Measurements from ENCODE around the gene REC114. TPM values are rescaled to one million over a fixed set of nuclear protein-coding genes. Genes with fewer than 3 reads are reported as not detected.
"Not testable (repeated sequence)": the region's sequence is repeated elsewhere in the genome, so short reads cannot be mapped to it uniquely, and the experiment has no call there.

REC114 gene
- total RNA-seq, 1 donor from 2014 or later: not detected

DNA sequence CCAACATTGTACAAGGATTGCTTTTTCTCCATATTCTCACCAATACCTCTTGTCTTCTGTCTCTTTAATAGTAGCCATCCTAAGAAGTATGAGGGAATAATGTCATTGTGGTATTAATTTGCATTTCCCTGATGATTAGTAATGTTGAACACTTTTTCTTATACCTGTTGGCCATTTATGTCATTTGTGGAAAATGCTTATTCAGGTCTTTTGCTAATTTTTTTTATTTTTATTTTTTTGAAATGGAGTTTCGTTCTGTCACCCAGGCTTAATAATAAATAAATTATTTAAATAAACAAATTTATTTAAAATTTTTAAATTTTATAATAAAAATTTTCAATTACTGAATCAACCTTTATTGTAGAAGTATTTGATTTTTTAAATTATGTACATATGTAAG, 37.1 kb downstream of the REC114 start:
- Mint-ChIP-seq H3K9me3 (peaks cover 5% of the 10 kb centered on the region), H3K4me3 (no peak overlapping the region), H3K36me3 (ENCODE audit: low read depth) (no peaks in the 10 kb centered on the region), H3K27ac (ENCODE audit: unreplicated experiment) (no peak overlapping the region), H3K4me1 (no peaks in the 10 kb centered on the region), H3K27me3 (ENCODE audit: low read depth) (peaks cover 2% of the 10 kb centered on the region)
- TF ChIP-seq, protein P1, sequence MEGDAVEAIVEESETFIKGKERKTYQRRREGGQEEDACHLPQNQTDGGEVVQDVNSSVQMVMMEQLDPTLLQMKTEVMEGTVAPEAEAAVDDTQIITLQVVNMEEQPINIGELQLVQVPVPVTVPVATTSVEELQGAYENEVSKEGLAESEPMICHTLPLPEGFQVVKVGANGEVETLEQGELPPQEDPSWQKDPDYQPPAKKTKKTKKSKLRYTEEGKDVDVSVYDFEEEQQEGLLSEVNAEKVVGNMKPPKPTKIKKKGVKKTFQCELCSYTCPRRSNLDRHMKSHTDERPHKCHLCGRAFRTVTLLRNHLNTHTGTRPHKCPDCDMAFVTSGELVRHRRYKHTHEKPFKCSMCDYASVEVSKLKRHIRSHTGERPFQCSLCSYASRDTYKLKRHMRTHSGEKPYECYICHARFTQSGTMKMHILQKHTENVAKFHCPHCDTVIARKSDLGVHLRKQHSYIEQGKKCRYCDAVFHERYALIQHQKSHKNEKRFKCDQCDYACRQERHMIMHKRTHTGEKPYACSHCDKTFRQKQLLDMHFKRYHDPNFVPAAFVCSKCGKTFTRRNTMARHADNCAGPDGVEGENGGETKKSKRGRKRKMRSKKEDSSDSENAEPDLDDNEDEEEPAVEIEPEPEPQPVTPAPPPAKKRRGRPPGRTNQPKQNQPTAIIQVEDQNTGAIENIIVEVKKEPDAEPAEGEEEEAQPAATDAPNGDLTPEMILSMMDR (conservative IDR thresholded peaks at IDR 0.05): no peak
- DNase-seq (ENCODE audit: low read depth, low spot score): no peak

DNA sequence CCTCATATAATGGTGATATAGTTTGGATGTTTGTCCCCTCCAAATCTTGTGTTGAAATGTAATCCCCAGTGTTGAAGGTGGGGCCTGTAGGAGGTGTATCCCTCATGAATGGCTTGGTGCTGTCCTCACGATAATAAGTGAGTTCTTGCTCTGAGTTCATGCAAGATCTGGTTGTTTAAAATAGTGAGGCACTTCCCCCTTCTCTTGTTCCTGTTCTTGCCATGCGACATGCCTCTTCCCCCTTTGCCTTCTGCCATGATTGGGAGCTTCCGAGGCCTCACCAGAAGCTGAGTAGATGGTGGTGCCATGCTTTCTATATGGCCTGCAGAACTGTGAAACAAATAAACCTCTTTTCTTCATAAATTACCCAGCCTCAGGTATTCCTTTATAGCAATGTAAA, 39.2 kb downstream of the REC114 start:
- H3K4me1 Mint-ChIP-seq: no peaks in the 10 kb centered on the region
- no peak overlapping the region for H3K4me3 Mint-ChIP-seq
- TF ChIP-seq, protein P1 (conservative IDR thresholded peaks at IDR 0.05): no peak
- peaks cover 5% of the 10 kb centered on the region for H3K9me3 Mint-ChIP-seq
- H3K36me3 Mint-ChIP-seq (ENCODE audit: low read depth): no peaks in the 10 kb centered on the region
- DNase-seq (ENCODE audit: low read depth, low spot score): no peak
- no peak overlapping the region for H3K27ac Mint-ChIP-seq (ENCODE audit: unreplicated experiment)
- peaks cover 2% of the 10 kb centered on the region for H3K27me3 Mint-ChIP-seq (ENCODE audit: low read depth)

DNA sequence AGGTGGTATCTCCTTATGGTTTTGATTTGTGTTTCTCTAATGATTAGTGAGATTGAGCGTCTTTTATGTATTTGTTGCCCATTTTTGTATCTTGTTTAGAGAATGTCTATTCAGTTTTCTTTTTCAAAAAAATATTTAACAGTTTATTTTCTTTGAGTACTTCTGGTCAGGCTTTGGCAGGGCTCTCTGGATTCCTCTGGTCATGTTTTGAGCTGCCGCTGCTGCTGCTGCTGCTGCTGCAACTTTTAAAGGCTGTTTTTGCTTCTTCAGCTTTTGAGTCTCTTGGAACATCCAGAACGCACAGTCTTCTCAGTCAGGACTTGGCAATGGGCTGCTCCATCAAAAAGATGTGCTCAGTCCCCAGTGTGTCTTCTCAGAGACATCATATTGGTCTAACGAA, 40.1 kb downstream of the REC114 start:
- H3K36me3 Mint-ChIP-seq (ENCODE audit: low read depth): no peaks in the 10 kb centered on the region
- no peak overlapping the region for H3K27ac Mint-ChIP-seq (ENCODE audit: unreplicated experiment)
- peaks cover 5% of the 10 kb centered on the region for H3K9me3 Mint-ChIP-seq
- TF ChIP-seq, protein P1 (conservative IDR thresholded peaks at IDR 0.05): no peak
- no peaks in the 10 kb centered on the region for H3K4me1 Mint-ChIP-seq
- peaks cover 2% of the 10 kb centered on the region for H3K27me3 Mint-ChIP-seq (ENCODE audit: low read depth)
- DNase-seq (ENCODE audit: low read depth, low spot score): no peak
- no peak overlapping the region for H3K4me3 Mint-ChIP-seq

DNA sequence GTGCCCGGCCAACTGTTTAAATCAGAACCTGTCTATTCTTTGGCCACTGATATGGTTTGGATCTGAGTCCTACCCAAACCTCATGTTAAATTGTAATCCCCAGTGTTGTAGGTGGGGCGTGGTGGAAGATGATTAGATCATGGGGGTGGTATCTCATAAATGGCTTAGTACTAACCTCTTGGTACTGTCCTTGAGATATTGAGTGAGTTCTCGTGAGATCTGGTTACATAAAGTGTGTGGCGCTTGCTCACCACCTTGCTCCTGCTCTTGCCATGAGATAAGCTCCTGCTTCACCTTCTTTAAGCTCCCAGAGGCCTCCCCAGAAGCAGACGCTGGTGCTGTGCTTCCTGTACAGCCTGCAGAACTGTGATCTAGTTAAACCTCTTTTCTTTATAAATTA, 42.4 kb downstream of the REC114 start:
- Mint-ChIP-seq H3K4me3 (no peak overlapping the region), H3K27ac (ENCODE audit: unreplicated experiment) (no peak overlapping the region), H3K4me1 (no peaks in the 10 kb centered on the region), H3K36me3 (ENCODE audit: low read depth) (no peaks in the 10 kb centered on the region), H3K9me3 (peaks cover 2% of the 10 kb centered on the region), H3K27me3 (ENCODE audit: low read depth) (peaks cover 2% of the 10 kb centered on the region)
- TF ChIP-seq, protein P1 (conservative IDR thresholded peaks at IDR 0.05): no peak
- no peak for DNase-seq (ENCODE audit: low read depth, low spot score)

DNA sequence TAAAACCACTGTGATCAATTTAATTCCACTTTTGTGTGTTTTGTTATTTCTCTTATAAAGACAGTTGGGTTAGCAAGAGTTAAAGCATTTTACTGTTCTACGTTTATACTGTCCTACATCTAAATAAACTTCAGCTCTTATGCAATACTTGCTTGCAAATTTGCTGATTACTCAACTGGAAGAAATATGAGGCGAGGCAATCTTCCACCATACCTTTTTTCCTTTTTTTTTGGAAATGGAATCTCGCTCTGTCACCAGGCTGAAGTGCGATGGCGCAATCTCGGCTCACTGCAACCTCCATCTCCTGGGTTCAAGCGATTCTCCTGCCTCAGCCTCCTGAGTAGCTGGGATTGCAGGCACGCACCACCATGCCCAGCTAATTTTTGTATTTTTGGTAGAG, 42.9 kb downstream of the REC114 start:
- not testable (repeated sequence) for DNase-seq (ENCODE audit: low read depth, low spot score); H3K9me3 Mint-ChIP-seq; H3K4me1 Mint-ChIP-seq; H3K27ac Mint-ChIP-seq (ENCODE audit: unreplicated experiment); H3K27me3 Mint-ChIP-seq (ENCODE audit: low read depth); H3K4me3 Mint-ChIP-seq; H3K36me3 Mint-ChIP-seq (ENCODE audit: low read depth)

DNA sequence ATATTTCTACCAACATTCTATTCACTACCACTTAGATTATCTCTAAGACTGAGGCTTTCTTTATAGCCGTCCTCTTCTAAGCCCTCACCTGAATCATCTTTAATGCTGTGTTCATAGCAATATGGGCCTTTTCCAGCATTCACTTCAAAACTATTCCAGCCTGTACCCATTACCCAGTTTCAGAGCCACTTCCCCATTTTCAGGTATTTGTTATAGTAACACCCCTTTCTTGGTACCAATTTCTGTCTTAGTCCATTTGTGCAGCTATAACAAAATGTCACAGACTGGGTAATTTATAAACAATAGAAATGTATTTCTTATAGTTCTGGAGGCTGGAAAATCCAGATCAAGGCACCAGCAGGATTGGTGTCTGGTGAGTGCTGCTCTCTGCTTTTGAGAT, 45.7 kb downstream of the REC114 start:
- TF ChIP-seq, protein P1 (conservative IDR thresholded peaks at IDR 0.05): no peak
- Mint-ChIP-seq H3K4me1 (no peaks in the 10 kb centered on the region), H3K4me3 (no peak overlapping the region), H3K27me3 (ENCODE audit: low read depth) (peaks cover 7% of the 10 kb centered on the region), H3K36me3 (ENCODE audit: low read depth) (no peaks in the 10 kb centered on the region), H3K27ac (ENCODE audit: unreplicated experiment) (no peak overlapping the region), H3K9me3 (no peaks in the 10 kb centered on the region)
- DNase-seq (ENCODE audit: low read depth, low spot score): no peak

Data from neural crest cell (in vitro differentiated cells).